ENCODE measurements around the gene NSUN3.

- TF ChIP-seq, protein P1, sequence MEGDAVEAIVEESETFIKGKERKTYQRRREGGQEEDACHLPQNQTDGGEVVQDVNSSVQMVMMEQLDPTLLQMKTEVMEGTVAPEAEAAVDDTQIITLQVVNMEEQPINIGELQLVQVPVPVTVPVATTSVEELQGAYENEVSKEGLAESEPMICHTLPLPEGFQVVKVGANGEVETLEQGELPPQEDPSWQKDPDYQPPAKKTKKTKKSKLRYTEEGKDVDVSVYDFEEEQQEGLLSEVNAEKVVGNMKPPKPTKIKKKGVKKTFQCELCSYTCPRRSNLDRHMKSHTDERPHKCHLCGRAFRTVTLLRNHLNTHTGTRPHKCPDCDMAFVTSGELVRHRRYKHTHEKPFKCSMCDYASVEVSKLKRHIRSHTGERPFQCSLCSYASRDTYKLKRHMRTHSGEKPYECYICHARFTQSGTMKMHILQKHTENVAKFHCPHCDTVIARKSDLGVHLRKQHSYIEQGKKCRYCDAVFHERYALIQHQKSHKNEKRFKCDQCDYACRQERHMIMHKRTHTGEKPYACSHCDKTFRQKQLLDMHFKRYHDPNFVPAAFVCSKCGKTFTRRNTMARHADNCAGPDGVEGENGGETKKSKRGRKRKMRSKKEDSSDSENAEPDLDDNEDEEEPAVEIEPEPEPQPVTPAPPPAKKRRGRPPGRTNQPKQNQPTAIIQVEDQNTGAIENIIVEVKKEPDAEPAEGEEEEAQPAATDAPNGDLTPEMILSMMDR (IDR thresholded peaks at IDR 0.05; ENCODE audit: insufficient read depth, low read length, poor library complexity, severe bottlenecking), result no peak
- TF ChIP-seq EZH2phosphoT487 (conservative IDR thresholded peaks at IDR 0.05; ENCODE audit: low read length), result no peak
These were observed 111.0 kb downstream of the NSUN3 start for GRCh38 chr3:94173673-94174434.
